Ishikawa (cell line): Measurements from ENCODE around the gene SLC6A19.

Source experiments
- CEBPB ChIP-seq: IDR thresholded peaks from 2 replicates; pipeline ENCODE4 v1.6.1; 2012
- CREB1 ChIP-seq: IDR thresholded peaks from 2 replicates; pipeline ENCODE4 v1.6.1; 2012; ENCODE audit warnings: low read depth
- EGR1 ChIP-seq: IDR thresholded peaks from 2 replicates; pipeline ENCODE4 v1.6.1; 2012
- EP300 ChIP-seq: IDR thresholded peaks from 2 replicates; pipeline ENCODE4 v1.6.1; 2012; ENCODE audit warnings: borderline replicate concordance
- FOXM1 ChIP-seq: IDR thresholded peaks from 2 replicates; pipeline ENCODE4 v1.6.1; 2012; ENCODE audit warnings: low read depth, borderline replicate concordance
- MAX ChIP-seq: IDR thresholded peaks from 2 replicates; pipeline ENCODE4 v1.6.1; 2012
- NFIC ChIP-seq: IDR thresholded peaks from 2 replicates; pipeline ENCODE4 v1.6.1; 2012
- RAD21 ChIP-seq: IDR thresholded peaks from 2 replicates; pipeline ENCODE4 v1.6.1; 2012; ENCODE audit warnings: low read depth
- TAF1 ChIP-seq: IDR thresholded peaks from 2 replicates; pipeline ENCODE4 v1.6.1; 2012; ENCODE audit warnings: low read depth, mild to moderate bottlenecking
- TCF12 ChIP-seq: IDR thresholded peaks from 2 replicates; pipeline ENCODE4 v1.6.1; 2012; ENCODE audit warnings: low read depth
- TEAD4 ChIP-seq: IDR thresholded peaks from 2 replicates; pipeline ENCODE4 v1.6.1; 2012
- YY1 ChIP-seq: IDR thresholded peaks from 2 replicates; pipeline ENCODE4 v1.6.1; 2012; ENCODE audit warnings: low read depth
- ZBTB7A ChIP-seq: IDR thresholded peaks from 2 replicates; pipeline ENCODE4 v1.6.1; 2012; ENCODE audit warnings: low read depth
- TF ChIP-seq, protein P1 (sequence below): IDR thresholded peaks from 2 replicates; pipeline ENCODE4 v1.6.1; 2012
- TF ChIP-seq, protein P2 (sequence below): IDR thresholded peaks from 2 replicates; pipeline ENCODE4 v1.6.1; 2012; ENCODE audit warnings: low read depth, mild to moderate bottlenecking

The SLC6A19 gene

DNA sequence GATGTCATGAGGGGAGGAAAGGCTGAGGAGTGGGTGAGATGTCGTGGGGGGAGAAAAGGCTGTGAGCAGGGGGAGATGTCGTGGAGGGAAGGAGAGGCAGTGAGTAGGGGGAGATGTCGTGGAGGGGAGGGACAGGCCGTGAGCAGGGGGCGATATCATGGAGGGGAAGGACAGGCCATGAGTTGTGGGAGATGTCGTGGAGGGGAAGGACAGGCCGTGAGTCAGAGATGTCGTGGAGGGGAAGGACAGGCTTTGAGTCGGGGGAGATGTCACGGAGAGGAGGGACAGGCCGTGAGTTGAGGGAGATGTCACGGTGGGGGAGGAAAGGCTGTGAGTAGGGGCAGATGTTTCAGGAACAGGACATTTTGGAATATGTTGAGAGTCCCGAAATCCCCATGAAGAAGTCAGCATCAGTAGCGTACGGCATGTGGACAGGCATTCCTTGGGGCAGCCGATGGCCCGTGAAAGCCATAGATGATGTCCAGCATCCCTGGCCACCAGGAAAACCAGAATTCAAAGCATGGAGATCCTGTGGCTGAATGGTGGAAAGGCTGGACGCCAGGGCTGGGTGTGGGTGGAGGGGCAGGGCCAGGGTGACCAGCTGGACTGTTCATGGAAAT, 8.3 kb upstream of the SLC6A19 start:
- TF ChIP-seq EP300 (no peak), FOXM1 (no peak), TCF12 (no peak), ZBTB7A (no peak), CEBPB (no peak), TEAD4 (no peak), MAX (no peak), TAF1 (no peak), RAD21 (no peak), NFIC (no peak), YY1 (no peak), EGR1 (no peak)
- TF ChIP-seq, protein P1, sequence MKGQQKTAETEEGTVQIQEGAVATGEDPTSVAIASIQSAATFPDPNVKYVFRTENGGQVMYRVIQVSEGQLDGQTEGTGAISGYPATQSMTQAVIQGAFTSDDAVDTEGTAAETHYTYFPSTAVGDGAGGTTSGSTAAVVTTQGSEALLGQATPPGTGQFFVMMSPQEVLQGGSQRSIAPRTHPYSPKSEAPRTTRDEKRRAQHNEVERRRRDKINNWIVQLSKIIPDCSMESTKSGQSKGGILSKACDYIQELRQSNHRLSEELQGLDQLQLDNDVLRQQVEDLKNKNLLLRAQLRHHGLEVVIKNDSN, result no peak
- TF ChIP-seq, protein P2, sequence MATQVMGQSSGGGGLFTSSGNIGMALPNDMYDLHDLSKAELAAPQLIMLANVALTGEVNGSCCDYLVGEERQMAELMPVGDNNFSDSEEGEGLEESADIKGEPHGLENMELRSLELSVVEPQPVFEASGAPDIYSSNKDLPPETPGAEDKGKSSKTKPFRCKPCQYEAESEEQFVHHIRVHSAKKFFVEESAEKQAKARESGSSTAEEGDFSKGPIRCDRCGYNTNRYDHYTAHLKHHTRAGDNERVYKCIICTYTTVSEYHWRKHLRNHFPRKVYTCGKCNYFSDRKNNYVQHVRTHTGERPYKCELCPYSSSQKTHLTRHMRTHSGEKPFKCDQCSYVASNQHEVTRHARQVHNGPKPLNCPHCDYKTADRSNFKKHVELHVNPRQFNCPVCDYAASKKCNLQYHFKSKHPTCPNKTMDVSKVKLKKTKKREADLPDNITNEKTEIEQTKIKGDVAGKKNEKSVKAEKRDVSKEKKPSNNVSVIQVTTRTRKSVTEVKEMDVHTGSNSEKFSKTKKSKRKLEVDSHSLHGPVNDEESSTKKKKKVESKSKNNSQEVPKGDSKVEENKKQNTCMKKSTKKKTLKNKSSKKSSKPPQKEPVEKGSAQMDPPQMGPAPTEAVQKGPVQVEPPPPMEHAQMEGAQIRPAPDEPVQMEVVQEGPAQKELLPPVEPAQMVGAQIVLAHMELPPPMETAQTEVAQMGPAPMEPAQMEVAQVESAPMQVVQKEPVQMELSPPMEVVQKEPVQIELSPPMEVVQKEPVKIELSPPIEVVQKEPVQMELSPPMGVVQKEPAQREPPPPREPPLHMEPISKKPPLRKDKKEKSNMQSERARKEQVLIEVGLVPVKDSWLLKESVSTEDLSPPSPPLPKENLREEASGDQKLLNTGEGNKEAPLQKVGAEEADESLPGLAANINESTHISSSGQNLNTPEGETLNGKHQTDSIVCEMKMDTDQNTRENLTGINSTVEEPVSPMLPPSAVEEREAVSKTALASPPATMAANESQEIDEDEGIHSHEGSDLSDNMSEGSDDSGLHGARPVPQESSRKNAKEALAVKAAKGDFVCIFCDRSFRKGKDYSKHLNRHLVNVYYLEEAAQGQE, result no peak

DNA sequence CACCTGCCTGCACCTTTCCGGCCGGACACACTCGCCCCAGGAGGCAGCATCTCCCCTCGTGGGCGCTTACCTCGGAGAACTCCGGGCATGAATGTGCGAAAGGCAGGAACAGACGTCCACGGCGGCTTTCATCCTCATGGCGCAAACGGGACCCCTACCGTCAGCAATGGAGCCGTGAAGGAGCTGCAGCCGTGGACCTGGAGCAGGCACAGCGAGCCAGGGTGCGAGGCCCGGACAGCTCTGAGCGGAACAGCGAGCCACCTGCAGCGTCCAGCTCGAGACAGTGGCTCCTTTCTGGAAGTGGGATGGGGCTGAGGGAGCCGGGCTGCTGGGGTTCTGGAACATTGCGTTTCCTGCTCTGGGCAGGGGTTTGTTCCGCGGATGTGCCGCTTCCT, 7.8 kb upstream of the SLC6A19 start:
- no peak for TF ChIP-seq MAX
- TF ChIP-seq NFIC, result no peak
- no peak for TF ChIP-seq EGR1
- TF ChIP-seq YY1, result no peak
- no peak for TF ChIP-seq FOXM1
- no peak for TF ChIP-seq TCF12
- TF ChIP-seq ZBTB7A, result no peak
- TF ChIP-seq CEBPB, result no peak
- no peak for TF ChIP-seq RAD21
- TF ChIP-seq EP300, result no peak
- TF ChIP-seq TEAD4, result no peak
- TF ChIP-seq, protein P1, result no peak
- TF ChIP-seq CREB1, result no peak
- no peak for TF ChIP-seq TAF1
- TF ChIP-seq, protein P2, result no peak

DNA sequence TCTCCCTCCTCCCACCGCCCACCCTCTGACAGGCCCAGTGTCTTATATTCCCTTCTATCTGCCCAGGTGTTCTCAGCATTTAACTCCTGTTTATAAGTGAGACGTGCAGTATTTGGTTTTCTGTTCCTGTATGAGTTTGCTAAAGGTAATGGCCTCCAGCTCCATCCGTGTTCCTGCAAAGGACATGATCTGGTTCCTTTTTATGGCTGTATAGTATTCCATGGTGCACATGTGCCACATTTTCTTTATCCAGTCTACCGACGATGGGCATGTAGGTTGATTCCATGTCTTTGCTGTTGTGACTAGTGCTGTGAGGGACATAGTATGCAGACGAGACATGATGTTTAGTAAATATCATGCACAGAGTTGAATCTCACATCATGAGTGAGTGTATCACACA, 7.0 kb upstream of the SLC6A19 start:
- TF ChIP-seq EP300, result no peak
- no peak for TF ChIP-seq EGR1
- TF ChIP-seq TEAD4, result no peak
- TF ChIP-seq, protein P2, result no peak
- no peak for TF ChIP-seq CREB1
- no peak for TF ChIP-seq YY1
- no peak for TF ChIP-seq RAD21
- TF ChIP-seq FOXM1, result no peak
- no peak for TF ChIP-seq ZBTB7A
- TF ChIP-seq MAX, result no peak
- TF ChIP-seq TCF12, result no peak

DNA sequence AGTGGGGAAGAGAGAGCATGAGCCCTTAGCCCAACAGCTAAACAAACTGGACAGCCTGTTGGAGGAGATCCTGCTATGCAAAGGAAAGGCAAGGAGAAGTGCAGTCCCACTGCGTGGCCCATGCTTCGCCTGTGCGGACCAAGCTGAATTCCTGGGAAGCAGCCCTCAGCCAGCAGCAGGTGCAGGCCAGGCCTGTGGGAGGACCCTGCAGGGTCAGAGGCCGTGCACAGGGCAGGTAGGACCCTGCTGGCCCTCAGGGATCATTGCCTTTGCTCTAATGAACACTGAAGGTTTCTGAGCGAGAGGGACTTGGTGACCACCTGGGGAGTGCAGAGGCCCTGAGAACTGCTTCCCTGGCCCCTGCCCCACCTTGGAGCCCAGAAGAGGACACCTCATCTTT, 6.0 kb upstream of the SLC6A19 start:
- TF ChIP-seq EGR1 (no peak), ZBTB7A (no peak), MAX (no peak), TAF1 (no peak), YY1 (no peak), FOXM1 (no peak), TEAD4 (no peak), NFIC (no peak)
- TF ChIP-seq, protein P2, result no peak
